IMR-90 (cell line): ENCODE measurements around the gene CNTRL.

ENCODE experiments used
- BHLHE40 ChIP-seq: fragments of 150-350 bp; IDR thresholded peaks from 2 replicates; pipeline ENCODE4 v1.6.1; 2016; ENCODE audit warnings: mild to moderate bottlenecking, low read depth, low read length
- CEBPB ChIP-seq: IDR thresholded peaks from 2 replicates; pipeline ENCODE4 v1.6.1; 2012; ENCODE audit warnings: low read depth, low read length, improper control_type of control experiment
- CTCF ChIP-seq: conservative IDR thresholded peaks from 2 replicates; pipeline ENCODE4 v1.5.1; 2012; ENCODE audit warnings: mild to moderate bottlenecking, low read depth, low read length, improper control_type of control experiment
- FOS ChIP-seq: fragments of 150-350 bp; IDR thresholded peaks from 2 replicates; pipeline ENCODE4 v1.6.1; 2016; ENCODE audit warnings: low read depth, low read length
- MAFK ChIP-seq: IDR thresholded peaks from 2 replicates; pipeline ENCODE4 v1.6.1; 2012; ENCODE audit warnings: low read depth, low read length, improper control_type of control experiment
- MAZ ChIP-seq: IDR thresholded peaks from 2 replicates; pipeline ENCODE4 v1.6.1; 2012; ENCODE audit warnings: low read depth, mild to moderate bottlenecking, low read length, improper control_type of control experiment, moderate library complexity, borderline replicate concordance
- MXI1 ChIP-seq: IDR thresholded peaks from 2 replicates; pipeline ENCODE4 v1.6.1; 2012; ENCODE audit warnings: low read depth, mild to moderate bottlenecking, low read length, moderate library complexity, borderline replicate concordance
- POLR2A ChIP-seq: IDR thresholded peaks from 2 replicates; pipeline ENCODE4 v1.6.1; 2012; ENCODE audit warnings: mild to moderate bottlenecking, low read depth, low read length
- RAD21 ChIP-seq: IDR thresholded peaks from 2 replicates; pipeline ENCODE4 v1.6.1; 2012; ENCODE audit warnings: low read length, improper control_type of control experiment
- RCOR1 ChIP-seq: IDR thresholded peaks from 2 replicates; pipeline ENCODE4 v1.6.1; 2012; ENCODE audit warnings: mild to moderate bottlenecking, low read length, improper control_type of control experiment; ENCODE audit not compliant: insufficient replicate concordance
- RFX5 ChIP-seq: IDR thresholded peaks from 2 replicates; pipeline ENCODE4 v1.8.0; 2012; ENCODE audit warnings: low read depth, mild to moderate bottlenecking, low read length, moderate library complexity
- USF2 ChIP-seq: fragments of 150-350 bp; IDR thresholded peaks from 2 replicates; pipeline ENCODE4 v1.6.1; 2017; ENCODE audit warnings: mild to moderate bottlenecking, antibody characterized with exemption, low read length, low read depth

GRCh38 chr9:121200356-121200755, 125.6 kb downstream of the CNTRL start:
- no peak for TF ChIP-seq MXI1
- no peak for TF ChIP-seq MAFK
- no peak for TF ChIP-seq CTCF
- TF ChIP-seq POLR2A: no peak
- TF ChIP-seq MAZ: no peak
- no peak for TF ChIP-seq BHLHE40
- no peak for TF ChIP-seq CEBPB
- TF ChIP-seq USF2: no peak
- no peak for TF ChIP-seq RFX5
- TF ChIP-seq RCOR1: no peak
- no peak for TF ChIP-seq RAD21
- no peak for TF ChIP-seq FOS
